ENCODE measurements around the gene PLCB4.

The PLCB4 gene

GRCh38 chr20:9492067-9492466, 423.2 kb downstream of the PLCB4 start:
- ChIA-PET POLR2A (no interaction called here), CTCF (no interaction called here)
- no peak for DNase-seq (ENCODE audit: low read depth, low spot score)
- no peak overlapping the region for H3K4me3 ChIP-seq (ENCODE audit: low read depth, low read length)
- TF ChIP-seq CTCF (IDR thresholded peaks at IDR 0.05; ENCODE audit: insufficient read depth, low read length, missing control alignments), result no peak

GRCh38 chr20:9493803-9494202, 424.9 kb downstream of the PLCB4 start:
- POLR2A ChIA-PET, result no interaction called here
- TF ChIP-seq CTCF (IDR thresholded peaks at IDR 0.05; ENCODE audit: insufficient read depth, low read length, missing control alignments), result no peak
- no peak overlapping the region for H3K4me3 ChIP-seq (ENCODE audit: low read depth, low read length)
- CTCF ChIA-PET, result interaction anchor here (1.2 kb wide), 1 partner anchor 9 kb away, joined by 4 read pairs; no protein-coding TSS in a partner anchor
- no peak for DNase-seq (ENCODE audit: low read depth, low spot score)

GRCh38 chr20:9495701-9496100, 426.8 kb downstream of the PLCB4 start:
- H3K4me3 ChIP-seq (ENCODE audit: low read depth, low read length), result no peak overlapping the region
- CTCF ChIA-PET, result no interaction called here
- DNase-seq (ENCODE audit: low read depth, low spot score), result no peak
- no peak for TF ChIP-seq CTCF (IDR thresholded peaks at IDR 0.05; ENCODE audit: insufficient read depth, low read length, missing control alignments)
- POLR2A ChIA-PET, result no interaction called here

- ChIA-PET CTCF (interaction anchor here (1.4 kb wide), 1 partner anchor 88 kb away, joined by 4 read pairs; no protein-coding TSS in a partner anchor), POLR2A (no interaction called here)
Measured at GRCh38 chr20:9496155-9496554, 427.3 kb downstream of the PLCB4 start.

GRCh38 chr20:9498322-9498721, 429.4 kb downstream of the PLCB4 start:
- no peak overlapping the region for H3K4me3 ChIP-seq (ENCODE audit: low read depth, low read length)
- no peak for DNase-seq (ENCODE audit: low read depth, low spot score)
- CTCF ChIA-PET, result no interaction called here
- POLR2A ChIA-PET, result no interaction called here
- no peak for TF ChIP-seq CTCF (IDR thresholded peaks at IDR 0.05; ENCODE audit: insufficient read depth, low read length, missing control alignments)

More at GRCh38 chr20:9496155-9496554, 427.3 kb downstream of the PLCB4 start:
- no peak for TF ChIP-seq CTCF (IDR thresholded peaks at IDR 0.05; ENCODE audit: insufficient read depth, low read length, missing control alignments)
- H3K4me3 ChIP-seq (ENCODE audit: low read depth, low read length), result no peak overlapping the region
- DNase-seq (ENCODE audit: low read depth, low spot score), result no peak

GRCh38 chr20:9499126-9499899, 430.4 kb downstream of the PLCB4 start:
- ChIA-PET POLR2A (no interaction called here), CTCF (no interaction called here)
- H3K4me3 ChIP-seq (ENCODE audit: low read depth, low read length), result no peak overlapping the region
- TF ChIP-seq CTCF (IDR thresholded peaks at IDR 0.05; ENCODE audit: insufficient read depth, low read length, missing control alignments), result no peak
- DNase-seq (ENCODE audit: low read depth, low spot score), result no peak

All from AG04449 (cell line).